Liver (tissue), 3 donors: Measurements from ENCODE around the gene RNGTT.

Experiments used
- CTCF ChIP-seq: fragments of 150-350 bp; IDR thresholded peaks from 2 replicates; pipeline ENCODE4 v1.5.1; 2017; ENCODE audit warnings: improper control_type of control experiment, low read depth, low read length; ENCODE audit not compliant: missing input control
- FOXA1 ChIP-seq: IDR thresholded peaks from 2 replicates; pipeline ENCODE4 v1.6.1; 2016; ENCODE audit warnings: antibody characterized with exemption
- GABPA ChIP-seq, 2 donors: IDR thresholded peaks in 1 of 2; conservative IDR thresholded peaks in 1 of 2; 2 replicates each; pipeline ENCODE4 v1.6.1; 2016; ENCODE audit warnings: antibody characterized with exemption in 2 of 2, mild to moderate bottlenecking in 1 of 2, moderate library complexity in 1 of 2
- REST ChIP-seq: IDR thresholded peaks from 2 replicates; pipeline ENCODE4 v1.6.1; 2016; ENCODE audit warnings: antibody characterized with exemption, mild to moderate bottlenecking
- donor health status: healthy.
- donor health status: healthy.

DNA sequence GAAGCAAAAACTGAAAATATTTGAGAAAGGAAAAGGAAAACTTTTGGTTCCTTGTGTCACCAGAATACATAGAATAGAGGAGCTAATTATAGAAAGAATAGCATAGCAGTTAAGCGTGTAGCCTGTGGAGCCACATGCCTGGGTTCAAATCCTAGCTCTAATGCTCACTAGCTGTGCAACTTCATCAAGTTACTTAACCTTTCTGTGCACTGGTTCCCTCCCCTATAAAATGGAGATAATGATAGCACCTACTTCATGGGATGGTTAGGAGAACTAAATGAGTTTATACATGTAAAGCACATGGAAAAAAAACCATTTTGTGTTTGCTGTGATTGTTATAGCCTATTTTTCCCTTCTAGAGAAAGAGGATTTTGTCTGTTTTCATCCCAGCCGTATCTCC lies 24.5 kb upstream of the RNGTT start:
- TF ChIP-seq CTCF (no peak), REST (no peak), FOXA1 (no peak), GABPA (IDR thresholded peaks at IDR 0.05 in 1 of 2, conservative IDR thresholded peaks at IDR 0.05 in 1 of 2) (no peak)
